HG03469 (cell line): ENCODE results near the gene EPHA2.

Experiments
- ATAC-seq: cut with Tn5 transposase; IDR thresholded peaks from one replicate; pipeline ENCODE4 v1.9.1; 2021; ENCODE audit warnings: mild to moderate bottlenecking, moderate library complexity, moderate number of reproducible peaks; ENCODE audit not compliant: unreplicated experiment

Gene EPHA2

GRCh38 chr1:16077406-16078245, 78.2 kb downstream of the EPHA2 start:
- ATAC-seq, result no peak

DNA sequence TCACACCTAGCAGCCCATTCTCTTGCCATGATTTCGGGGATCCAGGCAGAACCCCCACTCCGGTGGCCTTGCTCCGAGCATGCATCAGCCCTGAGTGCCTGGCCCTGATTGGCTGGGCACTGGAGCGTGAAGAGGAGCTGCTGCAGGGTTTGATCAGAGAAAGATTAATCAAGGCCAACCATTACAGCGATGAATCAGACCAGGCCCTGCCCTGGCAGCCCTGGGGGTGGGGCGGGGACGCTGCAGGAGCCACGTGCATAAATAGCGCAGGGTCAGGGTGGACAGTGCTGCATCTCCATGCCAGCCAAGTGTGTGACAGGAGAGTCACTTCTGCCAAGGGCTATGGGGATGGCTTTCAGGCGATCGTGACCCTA, 79.0 kb downstream of the EPHA2 start:
- ATAC-seq, result no peak

DNA sequence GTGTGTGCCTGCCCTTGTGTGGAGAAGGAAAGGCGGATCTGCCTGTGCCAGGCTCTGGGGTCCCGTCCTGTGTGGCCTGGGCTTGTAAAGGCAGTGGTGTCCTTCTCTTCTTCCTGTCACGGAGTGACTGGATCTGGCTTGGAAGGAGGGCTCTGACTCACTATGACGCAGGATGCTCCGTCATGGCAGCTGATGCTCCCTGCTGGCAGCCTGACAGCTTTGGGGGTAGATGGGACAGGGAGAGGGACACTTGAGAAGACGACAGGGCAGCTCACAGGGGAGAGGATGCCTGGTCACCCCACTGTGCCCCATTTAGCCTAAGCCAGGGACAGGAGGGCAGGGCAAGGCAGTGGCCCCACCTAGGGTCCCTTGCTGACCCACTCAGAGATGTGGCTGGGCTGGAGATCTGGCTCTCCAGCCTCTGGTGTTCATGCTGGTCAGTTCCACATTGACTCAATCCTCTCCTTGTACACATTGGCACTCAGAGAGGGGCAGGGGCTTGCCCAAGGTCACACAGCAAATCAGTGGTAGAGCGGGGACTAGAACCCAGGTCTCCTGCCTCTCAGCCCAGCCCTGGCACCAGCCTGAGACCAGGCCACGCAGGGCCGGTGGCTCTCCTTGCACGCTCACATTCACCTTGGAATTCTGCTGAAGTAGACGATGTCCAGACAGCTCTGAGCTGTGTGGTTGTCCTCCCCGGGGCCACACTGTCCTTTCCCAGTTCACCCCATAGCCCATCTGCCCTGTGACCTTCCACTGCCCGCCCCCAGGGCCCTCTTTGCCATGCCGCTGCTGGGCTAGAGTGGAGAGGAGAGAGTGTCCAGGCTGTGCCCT, 79.6 kb downstream of the EPHA2 start:
- no peak for ATAC-seq

GRCh38 chr1:16075337-16076030, 80.4 kb downstream of the EPHA2 start:
- no peak for ATAC-seq
